GM19467 (cell line): ENCODE results near the gene RPS6KL1.

Source experiments
- ATAC-seq: cut with Tn5 transposase; IDR thresholded peaks from one replicate; pipeline ENCODE4 v1.9.1; 2021; ENCODE audit warnings: mild to moderate bottlenecking, moderate library complexity; ENCODE audit not compliant: unreplicated experiment

Gene RPS6KL1

DNA sequence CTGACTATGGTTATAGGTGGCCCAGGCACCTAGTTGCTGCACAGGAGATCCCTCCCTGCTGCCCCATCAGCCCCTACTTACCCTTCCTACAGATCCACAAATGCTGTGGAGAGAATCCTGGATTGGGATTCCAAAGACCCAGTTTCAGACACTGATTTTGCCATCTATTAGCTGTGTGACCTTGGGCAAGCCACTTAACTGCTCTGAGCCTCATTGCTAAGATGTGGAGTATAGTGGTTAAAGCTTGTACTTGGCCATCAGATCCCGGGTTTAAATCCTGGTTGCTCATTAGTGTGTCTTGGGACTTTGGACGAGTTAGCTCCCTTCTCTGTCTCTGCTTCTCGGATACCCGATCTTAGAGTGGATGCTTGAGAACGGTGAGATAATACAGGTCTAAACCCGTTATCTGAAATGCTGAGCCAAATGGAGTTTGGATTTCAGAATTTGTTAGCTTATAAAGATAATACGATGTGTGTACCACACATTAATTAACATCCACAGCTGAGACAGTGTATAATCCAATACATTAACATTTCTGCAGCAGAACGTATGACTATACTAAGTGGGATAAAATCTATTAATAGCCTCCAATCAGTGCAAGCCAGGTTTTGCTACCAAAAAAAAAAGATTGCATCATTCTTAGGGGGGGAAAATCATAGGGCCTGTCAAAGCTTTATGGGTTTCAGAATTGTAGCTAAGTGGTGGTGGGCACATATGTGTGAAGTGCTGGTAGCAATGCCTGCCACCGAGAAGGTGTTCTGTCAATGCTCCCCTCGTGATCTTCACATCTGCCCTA lies 63.1 kb downstream of the RPS6KL1 start:
- ATAC-seq: no peak

DNA sequence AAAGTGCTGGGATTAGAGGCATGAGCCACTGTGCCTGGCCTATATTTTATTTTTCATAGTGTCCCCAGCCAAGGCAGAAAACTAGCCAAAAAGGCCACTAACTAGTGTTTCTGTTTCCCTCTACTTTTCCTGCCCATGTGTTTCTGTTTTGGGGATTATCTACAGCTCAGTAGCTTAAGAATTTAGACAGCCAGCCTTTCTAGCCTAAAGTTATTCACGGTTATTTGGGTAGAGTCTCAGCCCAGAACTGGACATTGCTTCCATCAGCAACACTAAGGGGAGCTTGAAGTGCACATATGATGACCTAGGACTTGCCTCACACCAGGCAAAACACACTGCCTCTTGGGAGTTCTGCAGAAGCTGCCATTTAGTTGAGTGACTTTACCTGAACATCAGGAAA lies 65.0 kb downstream of the RPS6KL1 start:
- no peak for ATAC-seq

DNA sequence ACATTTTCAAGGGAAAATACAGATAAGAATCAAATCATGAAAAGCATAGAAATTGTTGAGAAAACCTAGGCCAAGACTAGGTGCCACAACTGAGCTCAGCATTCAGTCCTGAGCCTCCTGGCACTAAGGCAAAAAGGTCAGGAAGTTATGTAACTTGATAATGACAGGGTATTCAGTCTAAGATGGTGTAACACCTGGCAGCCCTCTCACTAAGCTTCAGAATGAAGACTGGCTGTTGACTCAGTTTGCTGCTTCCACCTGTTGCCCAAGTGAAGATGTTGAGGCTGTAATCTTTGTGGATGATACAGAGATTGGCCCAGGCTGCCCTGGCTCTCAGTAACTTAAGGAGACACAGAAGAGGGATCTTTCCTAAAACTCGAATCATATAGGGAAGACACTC lies 66.7 kb downstream of the RPS6KL1 start:
- no peak for ATAC-seq

DNA sequence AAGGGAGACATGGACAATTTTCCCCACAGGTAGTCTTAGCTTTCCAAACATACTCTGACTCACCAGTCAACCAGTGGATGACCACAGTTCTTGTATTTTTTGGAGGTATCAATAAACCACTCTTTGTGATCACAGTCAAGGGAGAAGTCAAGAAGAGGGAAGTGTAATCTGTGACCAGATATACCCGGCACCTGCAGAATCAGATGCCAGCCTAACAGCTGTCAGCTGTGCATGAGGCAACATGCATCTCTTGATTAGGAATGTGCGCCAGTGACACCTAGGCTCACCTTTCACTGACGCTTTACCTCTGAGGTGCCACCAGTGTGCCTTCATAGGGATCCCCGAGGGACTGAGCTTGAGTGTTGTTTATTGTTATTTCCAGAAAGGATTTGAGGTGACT lies 67.1 kb downstream of the RPS6KL1 start:
- ATAC-seq: no peak

DNA sequence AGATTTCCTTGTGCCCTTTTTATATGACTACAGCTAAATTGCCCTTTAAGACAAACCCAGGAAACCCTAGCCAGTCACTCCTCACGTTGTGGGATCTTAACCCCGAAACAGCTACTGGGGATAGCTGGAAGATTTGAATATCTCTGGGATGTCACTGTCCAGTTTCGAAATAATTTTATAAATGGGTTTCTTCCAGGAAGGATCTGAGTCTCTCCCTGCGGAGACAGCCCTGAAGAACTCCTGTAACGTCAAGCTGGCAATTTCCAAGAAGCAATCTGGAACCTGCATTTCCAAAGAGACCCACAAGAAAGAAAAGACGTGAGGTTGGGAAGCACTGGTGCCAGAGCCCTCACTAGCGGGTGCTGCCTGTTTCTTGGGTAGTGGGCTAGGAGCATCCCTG lies 68.0 kb downstream of the RPS6KL1 start:
- no peak for ATAC-seq
